Endothelial cell of umbilical vein (primary cell): Measurements from ENCODE around the gene NXPE1. TPM values are rescaled to one million over a fixed set of nuclear protein-coding genes. Genes with fewer than 3 reads are reported as not detected.
"Not testable (repeated sequence)": the region's sequence is repeated elsewhere in the genome, so short reads cannot be mapped to it uniquely, and the experiment has no call there.

Experiments
- BruUV-seq: library from RNA; stranded (reverse); fragments of 400-500 nt; replicated peaks from 2 replicates; lab custom pipeline; 2021; lab: Mats Ljungman, UMichigan
- CTCF ChIA-PET: fragments of 300-600, 350-600 bp; sonication (Branson Sonifier 250); formaldehyde crosslinking; loops from one replicate; lab custom pipeline; 2021; ENCODE audit warnings: antibody characterized with exemption, inconsistent platforms; lab: Charles Lee
- POLR2A ChIA-PET: fragments of 300-600, 350-600 bp; sonication (Branson Sonifier 250); formaldehyde crosslinking; loops from one replicate; lab custom pipeline; 2021; ENCODE audit warnings: antibody characterized with exemption, inconsistent platforms; lab: Charles Lee
- DNase-seq: peaks from one replicate; pipeline ENCODE4 v3.0.0-alpha.2; 2011; ENCODE audit warnings: low read depth, low spot score
- FAIRE-seq: peaks from 2 replicates; lab custom pipeline; 2011; peaks lifted over from hg19 to GRCh38; lab: Jason Lieb, UNC
- H2AFZ ChIP-seq: 2 replicates; pipeline ENCODE4 v1.6.0; 2012; ENCODE audit warnings: low read depth, low read length, control low read depth, inconsistent platforms
- H3K27ac ChIP-seq: 2 replicates; pipeline ENCODE4 v1.5.1; 2011; ENCODE audit warnings: low read depth, mild to moderate bottlenecking, control low read depth, low read length, moderate library complexity; ENCODE audit not compliant: insufficient read depth
- H3K27me3 ChIP-seq, 2 experiments: 2 replicates each; pipeline versions ENCODE4 v1.6.0 to v1.6.1; 2011; ENCODE audit warnings: low read length in 2 of 2, mixed read lengths in 1 of 2; ENCODE audit not compliant: control insufficient read depth in 2 of 2, insufficient read depth in 2 of 2
- H3K36me3 ChIP-seq, 2 experiments: 2 replicates in 1 of 2; 3 replicates in 1 of 2; pipeline ENCODE4 v1.5.1; 2011; ENCODE audit warnings: low read length in 2 of 2, mild to moderate bottlenecking in 1 of 2, moderate library complexity in 1 of 2; ENCODE audit not compliant: control insufficient read depth in 2 of 2, insufficient read depth in 2 of 2; ENCODE audit errors: extremely low read depth in 1 of 2
- H3K4me1 ChIP-seq: 3 replicates; pipeline ENCODE4 v1.5.1; 2011; ENCODE audit warnings: mild to moderate bottlenecking, low read length; ENCODE audit not compliant: control insufficient read depth, insufficient read depth; ENCODE audit errors: extremely low read depth
- H3K4me2 ChIP-seq: 2 replicates; pipeline ENCODE4 v1.6.1; 2011; ENCODE audit warnings: low read length, control low read depth, mixed read lengths; ENCODE audit not compliant: insufficient read depth
- H3K4me3 ChIP-seq, 3 experiments: fragments of 200-600 bp in 1 of 3; sonication (generic), shearing (Covaris generic) in 1 of 3; replicated peaks in 1 of 3; 2 replicates each; pipeline ENCODE4 v1.5.1; 2011 to 2016; ENCODE audit warnings: control low read depth in 3 of 3, low read length in 3 of 3, mild to moderate bottlenecking in 2 of 3, inconsistent platforms in 1 of 3, low read depth in 1 of 3, moderate library complexity in 1 of 3; ENCODE audit not compliant: insufficient read depth in 1 of 3
- H3K79me2 ChIP-seq: 2 replicates; pipeline ENCODE4 v1.6.0; 2012; ENCODE audit warnings: low read length, inconsistent platforms; ENCODE audit not compliant: control insufficient read depth, insufficient read depth
- H3K9ac ChIP-seq: replicated peaks from 2 replicates; pipeline ENCODE3; 2011; ENCODE audit warnings: low read length, control low read depth; ENCODE audit not compliant: insufficient read depth; ENCODE audit errors: extremely low read depth
- H3K9me1 ChIP-seq: replicated peaks from 3 replicates; pipeline ENCODE4 v1.6.0; 2011; ENCODE audit warnings: mild to moderate bottlenecking, low read length; ENCODE audit not compliant: control insufficient read depth, insufficient read depth; ENCODE audit errors: extremely low read depth
- H3K9me3 ChIP-seq: replicated peaks from 2 replicates; pipeline ENCODE4 v1.5.1; 2012; ENCODE audit warnings: low read length, inconsistent platforms; ENCODE audit not compliant: control insufficient read depth, insufficient read depth
- H4K20me1 ChIP-seq: replicated peaks from 2 replicates; pipeline ENCODE3; 2011; ENCODE audit warnings: mild to moderate bottlenecking, low read length; ENCODE audit not compliant: control insufficient read depth, insufficient read depth; ENCODE audit errors: extremely low read depth
- CTCF ChIP-seq, 2 donors: IDR thresholded peaks; 1 replicate in 1 of 2; 2 replicates in 1 of 2; pipeline ENCODE4 v1.5.1; 2011; ENCODE audit warnings: low read length in 2 of 2, mild to moderate bottlenecking in 2 of 2, moderate library complexity in 2 of 2, control low read depth in 1 of 2, inconsistent platforms in 1 of 2, low read depth in 1 of 2; ENCODE audit not compliant: insufficient read depth in 1 of 2; ENCODE audit errors: extremely low read depth in 1 of 2
- EZH2 ChIP-seq: IDR thresholded peaks from 2 replicates; pipeline ENCODE4 v1.6.1; 2012; ENCODE audit warnings: borderline replicate concordance, low read depth, mild to moderate bottlenecking, moderate library complexity, low read length, inconsistent platforms; ENCODE audit not compliant: severe bottlenecking
- FOS ChIP-seq: IDR thresholded peaks from 2 replicates; pipeline ENCODE4 v1.6.1; 2011; ENCODE audit warnings: mild to moderate bottlenecking, low read length, moderate library complexity, borderline replicate concordance; ENCODE audit not compliant: insufficient read depth
- GATA2 ChIP-seq: IDR thresholded peaks from 2 replicates; pipeline ENCODE4 v1.7.0; 2011; ENCODE audit warnings: low read depth, mild to moderate bottlenecking, moderate library complexity, mixed read lengths, low read length; ENCODE audit not compliant: insufficient read length, insufficient read depth
- JUN ChIP-seq: IDR thresholded peaks from 2 replicates; pipeline ENCODE4 v1.6.1; 2011; ENCODE audit warnings: borderline replicate concordance, low read depth; ENCODE audit not compliant: insufficient read length, insufficient read depth
- MYC ChIP-seq: IDR thresholded peaks from one replicate; pipeline ENCODE4 v1.6.1; 2011; ENCODE audit warnings: mild to moderate bottlenecking, low read depth, low read length
- POLR2A ChIP-seq: IDR thresholded peaks from 2 replicates; pipeline ENCODE4 v1.6.1; 2012; ENCODE audit warnings: low read depth, mild to moderate bottlenecking, control low read depth, low read length
- POLR2AphosphoS5 ChIP-seq: IDR thresholded peaks from 2 replicates; pipeline ENCODE4 v1.6.1; 2012; ENCODE audit warnings: low read depth, mild to moderate bottlenecking, control low read depth, low read length, moderate library complexity; ENCODE audit not compliant: insufficient read depth
- dilution Hi-C: fragments of 300-500 bp; cut with MboI; formaldehyde crosslinking; loops from one replicate; pipeline ENCODE4 v1.15.0; 2019; ENCODE audit warnings: low sequenced_read_pairs; ENCODE audit not compliant: extremely low pct_ligation_motif_present
- intact Hi-C: fragments of 100-400 bp; cut with micrococcal nuclease; formaldehyde crosslinking; loops from one replicate; pipeline ENCODE4 v1.10.0; 2022
- polyA plus RNA-seq, 4 experiments: library from polyadenylated mRNA; depleted of rRNA in 3 of 4; stranded (reverse) in 3 of 4; unstranded in 1 of 4; fragments of >200 nt; gene quantifications; 2 replicates each; pipeline versions ENCODE4 v1.2.1 to v1.2.3, GENCODE V29; 2011 to 2012; ENCODE audit warnings: missing spikeins in 1 of 4
- total RNA-seq: library from RNA; stranded (reverse); gene quantifications from 2 replicates; pipeline ENCODE4 v1.2.3, GENCODE V29; 2021
- TF ChIP-seq, protein P1 (sequence below): IDR thresholded peaks from 2 replicates; pipeline ENCODE4 v1.6.1; 2011; ENCODE audit not compliant: insufficient read depth, insufficient read length

Gene NXPE1
- total and polyA plus RNA-seq, 2 donors (not counting 3 experiments of a cell fraction or from before 2014, with no cell fraction given): not detected

DNA sequence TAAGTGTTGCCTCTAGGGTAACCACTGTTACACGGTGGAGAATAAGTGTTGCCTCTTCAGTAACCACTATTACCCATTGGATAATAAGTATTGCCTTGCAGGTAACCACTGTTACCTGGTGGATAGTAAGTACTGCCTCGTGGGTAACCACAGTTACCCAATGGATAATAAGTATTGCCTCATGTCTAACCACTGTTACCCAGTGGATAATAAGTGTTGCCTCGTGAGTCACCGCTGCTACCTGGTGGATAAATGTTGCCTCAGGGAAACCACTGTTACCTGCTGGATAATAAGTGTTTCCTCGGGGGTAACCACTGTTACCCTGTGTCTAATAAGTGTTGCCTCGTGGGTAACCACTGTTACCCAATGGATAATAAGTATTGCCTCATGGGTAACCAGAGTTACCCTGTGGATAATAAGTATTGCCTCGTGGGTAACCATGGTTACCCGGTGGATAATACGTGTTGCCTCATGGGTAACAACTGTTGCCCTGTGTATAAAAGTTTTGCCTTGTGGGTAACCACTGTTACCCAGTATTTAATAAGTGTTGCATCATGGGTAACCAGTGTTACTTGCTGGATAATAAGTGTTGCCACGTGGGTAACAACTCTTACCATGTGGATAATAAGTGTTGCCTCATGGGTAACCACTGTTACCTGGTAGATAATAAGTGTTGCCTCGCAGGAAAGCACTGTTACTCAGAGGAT, 48.2 kb upstream of the NXPE1 start:
- Histone ChIP-seq H3K27ac (no peak overlapping the region), H2AFZ (no peak overlapping the region), H4K20me1 (no peaks in the 10 kb centered on the region), H3K4me3 (no peak overlapping the region), H3K9me3 (no peaks in the 10 kb centered on the region), H3K36me3 (no peaks in the 10 kb centered on the region), H3K79me2 (no peaks in the 10 kb centered on the region), H3K4me2 (no peak overlapping the region), H3K9ac (no peak overlapping the region), H3K27me3 (no peaks in the 10 kb centered on the region), H3K9me1 (no peaks in the 10 kb centered on the region), H3K4me1 (no peaks in the 10 kb centered on the region)
- DNase-seq: no peak
- dilution Hi-C loops: no loop called here
- no TSS peak for BruUV-seq
- intact Hi-C loops: loop anchor here (2.0 kb wide), 1 partner anchor 327 kb away; no protein-coding TSS in a partner anchor
- ChIA-PET CTCF (no interaction called here), POLR2A (no interaction called here)
- no peak for TF ChIP-seq FOS
- TF ChIP-seq POLR2A: no peak
- TF ChIP-seq EZH2: no peak
- TF ChIP-seq, protein P1, sequence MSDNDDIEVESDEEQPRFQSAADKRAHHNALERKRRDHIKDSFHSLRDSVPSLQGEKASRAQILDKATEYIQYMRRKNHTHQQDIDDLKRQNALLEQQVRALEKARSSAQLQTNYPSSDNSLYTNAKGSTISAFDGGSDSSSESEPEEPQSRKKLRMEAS: no peak
- TF ChIP-seq CTCF (IDR thresholded peaks at IDR 0.05; ENCODE audit: extremely low read depth in 1 of 2, insufficient read depth in 1 of 2, low read depth in 1 of 2, low read length in 2 of 2): no peak
- no peak for TF ChIP-seq GATA2
- no peak for TF ChIP-seq MYC
- TF ChIP-seq JUN: no peak
- no peak for TF ChIP-seq POLR2AphosphoS5
- no peak for FAIRE-seq

- DNase-seq, H3K4me3 ChIP-seq, POLR2A ChIA-PET, dilution Hi-C loops, H3K9me3 ChIP-seq, H3K79me2 ChIP-seq, H2AFZ ChIP-seq, BruUV-seq, H3K9ac ChIP-seq, CTCF ChIA-PET, H3K27me3 ChIP-seq, H3K4me2 ChIP-seq, H3K27ac ChIP-seq, H4K20me1 ChIP-seq, FAIRE-seq, H3K36me3 ChIP-seq, H3K9me1 ChIP-seq, H3K4me1 ChIP-seq: not testable (repeated sequence)
- intact Hi-C loops: loop anchor here (2.0 kb wide), 1 partner anchor 326 kb away; no protein-coding TSS in a partner anchor
Measured at GRCh38 chr11:114606802-114607075, 47.1 kb upstream of the NXPE1 start.
